Hepatocyte (in vitro differentiated cells): Measurements from ENCODE around the gene NDUFAF4.

ENCODE experiments used
- CTCF ChIP-seq: fragments of 200-600 bp; sonication (generic); IDR thresholded peaks from 2 replicates; pipeline ENCODE4 v1.5.1; 2016; ENCODE audit warnings: antibody characterized with exemption, mild to moderate bottlenecking; ENCODE audit not compliant: poor library complexity
- EZH2phosphoT487 ChIP-seq: fragments of 200-600 bp; sonication (generic); IDR thresholded peaks from one replicate; pipeline ENCODE4 v1.6.1; 2018; ENCODE audit warnings: antibody characterized with exemption, mild to moderate bottlenecking, low read depth, moderate library complexity; ENCODE audit not compliant: unreplicated experiment, severe bottlenecking

DNA sequence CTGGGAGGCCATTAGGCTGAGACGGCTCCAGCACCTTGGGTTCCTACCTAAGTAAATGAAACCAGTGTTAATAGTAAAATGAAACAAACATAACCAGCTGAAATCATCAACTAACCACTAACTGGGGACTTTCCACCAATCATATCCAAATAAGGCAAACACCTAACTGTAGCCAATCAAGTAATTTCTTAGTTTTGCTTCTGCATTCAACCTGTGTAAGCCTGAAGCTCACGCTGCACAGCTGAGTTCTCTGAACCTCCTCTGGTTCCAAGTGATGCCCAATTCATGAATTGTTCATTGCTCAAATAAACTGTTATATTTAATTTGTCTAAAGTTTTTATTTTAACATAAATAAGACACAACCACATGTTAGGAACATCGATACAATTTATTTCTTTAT is 49.4 kb upstream of the NDUFAF4 start:
- TF ChIP-seq CTCF: no peak
- no peak for TF ChIP-seq EZH2phosphoT487
